ENCODE measurements around the gene PLCE1. TPM values are rescaled to one million over a fixed set of nuclear protein-coding genes. Genes with fewer than 3 reads are reported as not detected.

PLCE1 gene
- total RNA-seq = 1.2 and 1.4 TPM in 2 replicates

DNA sequence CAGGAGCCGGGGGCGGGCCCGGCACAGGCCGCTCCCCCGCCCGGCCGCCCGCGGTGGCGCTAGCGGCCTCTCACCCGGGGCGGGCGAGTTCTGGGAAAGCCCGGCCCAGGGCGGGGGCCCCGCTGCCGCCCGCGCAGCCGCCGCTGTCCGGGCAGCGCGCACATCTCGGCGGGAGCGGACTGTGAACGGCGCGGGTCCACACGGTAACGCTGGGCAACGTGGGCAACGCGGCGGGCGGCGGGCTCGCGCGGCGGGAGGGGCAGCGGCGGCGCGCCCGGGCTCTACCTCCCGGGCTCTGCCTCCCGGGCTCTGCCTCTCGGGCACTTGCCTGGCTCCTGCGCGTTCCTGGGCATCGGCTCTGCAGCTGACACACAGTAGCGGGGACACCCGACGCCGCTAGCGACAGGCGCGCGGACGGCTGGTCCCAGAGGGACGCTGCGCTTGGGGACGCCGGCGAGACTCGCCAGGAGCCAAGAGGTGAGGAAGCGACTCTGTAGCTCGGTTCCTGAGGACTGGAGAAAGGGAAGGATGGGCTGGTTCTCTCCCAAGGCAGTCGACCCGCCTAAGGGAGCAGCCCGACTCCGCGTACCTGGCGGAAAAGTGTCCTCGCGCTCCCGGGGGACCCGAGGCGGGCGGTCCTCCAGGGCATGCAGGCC, at the start of gene PLCE1:
Gene PLCE1, plus strand, starts transcription at position 150 of the 656 bp plus-strand sequence. CDS start 37,116 bp downstream, outside the sequence.

Other genes starting within 250 kb of the PLCE1 start
- not detected in 2 replicates for gene LGI1, start 236.0 kb upstream of the PLCE1 start, total RNA-seq
- 2.5 and 4.6 TPM in 2 replicates for gene SLC35G1, start 100.0 kb upstream of the PLCE1 start, total RNA-seq

All from regular cardiac myocyte (primary cell).